H9 (cell line): ENCODE results near the gene MIS18BP1. TPM values are rescaled to one million over a fixed set of nuclear protein-coding genes. Genes with fewer than 3 reads are reported as not detected.

Experiments
- DNase-seq: peaks from one replicate; pipeline ENCODE4 v3.0.0-alpha.2; 2017
- H2AFZ ChIP-seq: one replicate; pipeline ENCODE4 v1.6.1; 2013; ENCODE audit warnings: mild to moderate bottlenecking, low read length, control low read depth, moderate library complexity
- H2AK5ac ChIP-seq: 2 replicates; pipeline ENCODE4 v1.6.1; 2013; ENCODE audit warnings: low read length, control low read depth, mixed read lengths; ENCODE audit not compliant: insufficient read length
- H2BK120ac ChIP-seq: one replicate; pipeline ENCODE4 v1.6.1; 2013; ENCODE audit warnings: low read depth, mild to moderate bottlenecking, low read length, control low read depth, inconsistent platforms; ENCODE audit not compliant: poor library complexity, severe bottlenecking
- H2BK12ac ChIP-seq: 2 replicates; pipeline ENCODE4 v1.6.1; 2013; ENCODE audit warnings: low read length, control low read depth, mixed read lengths, low read depth; ENCODE audit not compliant: insufficient read length
- H2BK15ac ChIP-seq: 2 replicates; pipeline ENCODE4 v1.6.1; 2013; ENCODE audit warnings: low read depth, low read length, control low read depth
- H2BK20ac ChIP-seq: one replicate; pipeline ENCODE4 v1.6.1; 2013; ENCODE audit warnings: low read depth, mild to moderate bottlenecking, low read length, control low read depth, inconsistent platforms; ENCODE audit not compliant: poor library complexity, severe bottlenecking
- H2BK5ac ChIP-seq: 2 replicates; pipeline ENCODE4 v1.6.1; 2013; ENCODE audit warnings: low read length, control low read depth, mixed read lengths; ENCODE audit not compliant: insufficient read length
- H3K14ac ChIP-seq: 2 replicates; pipeline ENCODE4 v1.6.1; 2013; ENCODE audit warnings: low read length, control low read depth; ENCODE audit not compliant: insufficient read depth
- H3K18ac ChIP-seq: 2 replicates; pipeline ENCODE4 v1.6.1; 2013; ENCODE audit warnings: low read depth, mild to moderate bottlenecking, mixed read lengths, low read length, control low read depth; ENCODE audit not compliant: insufficient read length
- H3K23ac ChIP-seq: 2 replicates; pipeline ENCODE4 v1.6.1; 2013; ENCODE audit warnings: low read length, control low read depth, mixed read lengths, low read depth; ENCODE audit not compliant: insufficient read length
- H3K23me2 ChIP-seq: 2 replicates; pipeline ENCODE4 v1.6.1; 2013; ENCODE audit warnings: low read depth, mild to moderate bottlenecking, mixed read lengths, low read length, control low read depth; ENCODE audit not compliant: insufficient read length, poor library complexity, severe bottlenecking
- H3K27ac ChIP-seq: 2 replicates; pipeline ENCODE4 v1.5.1; 2013; ENCODE audit warnings: low read length, control low read depth, mixed read lengths, low read depth; ENCODE audit not compliant: insufficient read length
- H3K27me3 ChIP-seq: 2 replicates; pipeline ENCODE4 v1.6.1; 2013; ENCODE audit warnings: low read length, control low read depth, inconsistent platforms; ENCODE audit not compliant: insufficient read depth
- H3K4ac ChIP-seq: 2 replicates; pipeline ENCODE4 v1.6.1; 2013; ENCODE audit warnings: low read depth, mild to moderate bottlenecking, control low read depth, inconsistent platforms, low read length, moderate library complexity
- H3K4me1 ChIP-seq: 2 replicates; pipeline ENCODE4 v1.6.1; 2013; ENCODE audit warnings: low read length, control low read depth, inconsistent platforms; ENCODE audit not compliant: insufficient read depth
- H3K4me2 ChIP-seq: 2 replicates; pipeline ENCODE4 v1.6.1; 2013; ENCODE audit warnings: low read length, control low read depth, mixed read lengths; ENCODE audit not compliant: insufficient read length, insufficient read depth
- H3K56ac ChIP-seq: 2 replicates; pipeline ENCODE4 v1.6.1; 2013; ENCODE audit warnings: low read depth, mild to moderate bottlenecking, mixed read lengths, low read length, control low read depth; ENCODE audit not compliant: insufficient read length
- H3K79me1 ChIP-seq: 2 replicates; pipeline ENCODE4 v1.6.1; 2013; ENCODE audit warnings: low read depth, mild to moderate bottlenecking, moderate library complexity, low read length, control low read depth, inconsistent platforms; ENCODE audit not compliant: insufficient read depth, poor library complexity, severe bottlenecking
- H3K79me2 ChIP-seq: 2 replicates; pipeline ENCODE4 v1.6.1; 2013; ENCODE audit warnings: low read length, control low read depth, inconsistent platforms; ENCODE audit not compliant: insufficient read depth
- H3K9ac ChIP-seq: 2 replicates; pipeline ENCODE4 v1.6.1; 2013; ENCODE audit warnings: low read length, control low read depth, mixed read lengths; ENCODE audit not compliant: insufficient read length; ENCODE audit errors: extremely low read depth
- H3K9me3 ChIP-seq: one replicate; pipeline ENCODE4 v1.6.1; 2013; ENCODE audit warnings: low read depth, low read length, inconsistent platforms; ENCODE audit not compliant: control insufficient read depth
- H3T11ph ChIP-seq: one replicate; pipeline ENCODE4 v1.6.1; 2013; ENCODE audit warnings: mild to moderate bottlenecking, low read length, control low read depth, inconsistent platforms
- H4K20me1 ChIP-seq: one replicate; pipeline ENCODE4 v1.6.1; 2013; ENCODE audit not compliant: control insufficient read depth, insufficient read length, insufficient read depth
- H4K5ac ChIP-seq: 2 replicates; pipeline ENCODE4 v1.6.1; 2013; ENCODE audit warnings: low read depth, mild to moderate bottlenecking, mixed read lengths, low read length, control low read depth; ENCODE audit not compliant: insufficient read length
- H4K8ac ChIP-seq: replicated peaks from 2 replicates; pipeline ENCODE4 v1.6.1; 2013; ENCODE audit warnings: low read length, control low read depth, mixed read lengths, low read depth; ENCODE audit not compliant: insufficient read length
- H4K91ac ChIP-seq: 2 replicates; pipeline ENCODE4 v1.6.1; 2013; ENCODE audit warnings: low read depth, mild to moderate bottlenecking, moderate library complexity, mixed read lengths, low read length, control low read depth; ENCODE audit not compliant: insufficient read length
- H3K27ac Mint-ChIP-seq, 3 experiments: 2 replicates in 2 of 3; 3 replicates in 1 of 3; pipeline ENCODE4 v1.8.0; 2020 to 2021; ENCODE audit warnings: mixed read lengths in 3 of 3, mild to moderate bottlenecking in 1 of 3, moderate library complexity in 1 of 3
- H3K27me3 Mint-ChIP-seq: 2 replicates; pipeline ENCODE4 v1.8.0; 2021; ENCODE audit warnings: low read depth, mild to moderate bottlenecking, moderate library complexity, mixed read lengths
- H3K36me3 Mint-ChIP-seq, 3 experiments: 2 replicates in 2 of 3; 3 replicates in 1 of 3; pipeline ENCODE4 v1.8.0; 2020 to 2021; ENCODE audit warnings: low read depth in 3 of 3, mixed read lengths in 3 of 3; ENCODE audit not compliant: insufficient read depth in 1 of 3
- H3K4me1 Mint-ChIP-seq, 2 experiments: 2 replicates each; pipeline ENCODE4 v1.8.0; 2020; ENCODE audit warnings: mixed read lengths in 2 of 2
- H3K4me3 Mint-ChIP-seq, 2 experiments: 2 replicates in 1 of 2; 3 replicates in 1 of 2; pipeline ENCODE4 v1.8.0; 2020 to 2021; ENCODE audit warnings: mild to moderate bottlenecking in 2 of 2, mixed read lengths in 2 of 2, moderate library complexity in 1 of 2
- H3K9me3 Mint-ChIP-seq, 2 experiments: 2 replicates in 1 of 2; 3 replicates in 1 of 2; pipeline ENCODE4 v1.8.0; 2020; ENCODE audit warnings: mild to moderate bottlenecking in 2 of 2, mixed read lengths in 2 of 2, moderate library complexity in 1 of 2
- WGBS: extraction: QIAGEN DNeasy Blood & Tissue Kit; methylation state at CpG from one replicate; pipeline ENCODE4 v1.1.7; 2013; ENCODE audit warnings: missing lambda C conversion rate, low lambda C conversion rate, mixed read lengths; ENCODE audit not compliant: insufficient read length; ENCODE audit errors: extremely low coverage; 5-methylcytosine and 5-hydroxymethylcytosine counted together
- total RNA-seq: library from RNA; stranded (reverse); gene quantifications from 2 replicates; pipeline ENCODE4 v1.2.1, GENCODE V29; 2021
- TF ChIP-seq, protein P1 (sequence below): fragments of 200-600 bp; sonication (generic); conservative IDR thresholded peaks from 3 replicates; pipeline ENCODE4 v1.8.0; 2021; ENCODE audit warnings: antibody characterized with exemption, mild to moderate bottlenecking

Gene MIS18BP1
- total RNA-seq, 1 experiment from 2014 or later: 60.6 TPM

DNA sequence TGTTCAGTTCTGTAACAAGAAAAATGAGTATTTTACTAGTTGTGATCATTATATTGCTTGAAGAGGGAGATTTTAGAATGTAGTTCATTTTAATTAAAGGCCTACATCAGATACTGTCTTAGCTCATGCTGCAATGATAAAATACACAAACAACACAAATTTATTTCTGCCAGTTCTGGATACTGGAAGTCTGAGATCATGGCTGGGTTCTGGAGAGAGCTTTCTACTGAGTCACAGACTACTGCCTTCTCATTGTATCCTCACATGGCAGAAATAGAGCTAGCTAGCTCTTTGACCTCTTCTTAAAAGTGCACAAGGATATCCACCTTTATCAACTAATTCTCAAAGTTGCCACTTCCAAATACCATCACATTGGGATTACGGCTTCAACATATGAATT lies 53.8 kb downstream of the MIS18BP1 start:
- peak overlapping the region in 1 of 3 experiments; percentile 15; a peak in 2 of 7 replicates for H3K27ac Mint-ChIP-seq
- H3K36me3 Mint-ChIP-seq: peaks cover 2 to 19% (median 13%) of the 10 kb centered on the region in 3 experiments; a peak in 6 of 7 replicates
- no peak overlapping the region for H2BK12ac ChIP-seq
- no peak overlapping the region for H4K5ac ChIP-seq
- H3K4ac ChIP-seq: no peak overlapping the region
- no peak overlapping the region for H3T11ph ChIP-seq
- H3K14ac ChIP-seq: no peak overlapping the region
- no peaks in the 10 kb centered on the region for H3K79me1 ChIP-seq
- no peak overlapping the region for H3K9ac ChIP-seq
- no peak overlapping the region for H2BK5ac ChIP-seq
- WGBS: no CpG with 5 or more reads among the region's 1 CpG
- H4K91ac ChIP-seq: no peak overlapping the region
- H3K9me3 Mint-ChIP-seq: no peaks in the 10 kb centered on the region; a peak in 1 of 5 replicates
- H3K27ac ChIP-seq: no peak overlapping the region
- no peaks in the 10 kb centered on the region for H3K4me1 ChIP-seq
- no peak overlapping the region for H4K8ac ChIP-seq
- H3K9me3 ChIP-seq: no peaks in the 10 kb centered on the region
- no peak overlapping the region for H3K4me2 ChIP-seq
- H2BK120ac ChIP-seq: no peak overlapping the region
- no peaks in the 10 kb centered on the region for H3K27me3 Mint-ChIP-seq
- no peaks in the 10 kb centered on the region for H3K27me3 ChIP-seq
- no peak overlapping the region for H2BK20ac ChIP-seq
- DNase-seq: no peak
- no peak overlapping the region for H2AFZ ChIP-seq
- H3K4me1 Mint-ChIP-seq: no peaks in the 10 kb centered on the region
- H2BK15ac ChIP-seq: no peak overlapping the region
- H4K20me1 ChIP-seq: no peaks in the 10 kb centered on the region
- TF ChIP-seq, protein P1, sequence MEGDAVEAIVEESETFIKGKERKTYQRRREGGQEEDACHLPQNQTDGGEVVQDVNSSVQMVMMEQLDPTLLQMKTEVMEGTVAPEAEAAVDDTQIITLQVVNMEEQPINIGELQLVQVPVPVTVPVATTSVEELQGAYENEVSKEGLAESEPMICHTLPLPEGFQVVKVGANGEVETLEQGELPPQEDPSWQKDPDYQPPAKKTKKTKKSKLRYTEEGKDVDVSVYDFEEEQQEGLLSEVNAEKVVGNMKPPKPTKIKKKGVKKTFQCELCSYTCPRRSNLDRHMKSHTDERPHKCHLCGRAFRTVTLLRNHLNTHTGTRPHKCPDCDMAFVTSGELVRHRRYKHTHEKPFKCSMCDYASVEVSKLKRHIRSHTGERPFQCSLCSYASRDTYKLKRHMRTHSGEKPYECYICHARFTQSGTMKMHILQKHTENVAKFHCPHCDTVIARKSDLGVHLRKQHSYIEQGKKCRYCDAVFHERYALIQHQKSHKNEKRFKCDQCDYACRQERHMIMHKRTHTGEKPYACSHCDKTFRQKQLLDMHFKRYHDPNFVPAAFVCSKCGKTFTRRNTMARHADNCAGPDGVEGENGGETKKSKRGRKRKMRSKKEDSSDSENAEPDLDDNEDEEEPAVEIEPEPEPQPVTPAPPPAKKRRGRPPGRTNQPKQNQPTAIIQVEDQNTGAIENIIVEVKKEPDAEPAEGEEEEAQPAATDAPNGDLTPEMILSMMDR: no peak
- no peak overlapping the region for H3K4me3 Mint-ChIP-seq
- H3K23ac ChIP-seq: no peak overlapping the region
- no peak overlapping the region for H2AK5ac ChIP-seq
- no peak overlapping the region for H3K56ac ChIP-seq
- no peaks in the 10 kb centered on the region for H3K79me2 ChIP-seq
- no peak overlapping the region for H3K18ac ChIP-seq
- no peaks in the 10 kb centered on the region for H3K23me2 ChIP-seq
